OCI-LY3 (cell line): ENCODE measurements around the gene RGMA.

Source experiments
- H2AFZ ChIP-seq: fragments of 200-600, 300-600 bp; shearing (Covaris generic); 2 replicates; pipeline ENCODE4 v1.6.0; 2014; ENCODE audit warnings: antibody characterized with exemption, low read depth, low read length
- H3K27ac ChIP-seq: fragments of 200-600, 300-600 bp; sonication (generic); 2 replicates; pipeline ENCODE4 v1.5.1; 2014; ENCODE audit warnings: mild to moderate bottlenecking, low read length, moderate library complexity, mixed read lengths
- H3K27me3 ChIP-seq: fragments of 200-600, 300-600 bp; sonication (generic); 2 replicates; pipeline ENCODE4 v1.6.1; 2014; ENCODE audit warnings: low read depth, low read length, mixed read lengths
- H3K36me3 ChIP-seq: fragments of 200-600, 300-600 bp; sonication (generic); replicated peaks from 2 replicates; pipeline ENCODE3; 2014; ENCODE audit warnings: low read depth, low read length, mixed read lengths
- H3K4me1 ChIP-seq: fragments of 300-600, 200-600 bp; sonication (generic); 2 replicates; pipeline ENCODE4 v1.6.1; 2014; ENCODE audit warnings: low read length, mixed read lengths
- H3K4me2 ChIP-seq: fragments of 200-600, 300-600 bp; sonication (generic); 2 replicates; pipeline ENCODE4 v1.6.1; 2014; ENCODE audit warnings: low read length, mixed read lengths
- H3K4me3 ChIP-seq: fragments of 300-600, 200-600 bp; sonication (generic); 2 replicates; pipeline ENCODE4 v1.5.1; 2014; ENCODE audit warnings: antibody characterized with exemption, mild to moderate bottlenecking, low read length, moderate library complexity
- H3K79me2 ChIP-seq: fragments of 300-600, 200-600 bp; shearing (Covaris generic); 2 replicates; pipeline ENCODE4 v1.6.1; 2014; ENCODE audit warnings: mild to moderate bottlenecking, low read length, mixed read lengths
- H3K9ac ChIP-seq: fragments of 300-600, 200-600 bp; shearing (Covaris generic); 2 replicates; pipeline ENCODE4 v1.6.0; 2014; ENCODE audit warnings: mild to moderate bottlenecking, low read length, moderate library complexity
- H3K9me3 ChIP-seq: fragments of 200-600, 300-600 bp; shearing (Covaris generic); 2 replicates; pipeline ENCODE4 v1.6.1; 2014; ENCODE audit warnings: low read length, mixed read lengths; ENCODE audit not compliant: insufficient read depth
- H4K20me1 ChIP-seq: fragments of 200-600, 300-600 bp; sonication (generic); 2 replicates; pipeline ENCODE4 v1.6.1; 2016; ENCODE audit warnings: low read length, mixed read lengths; ENCODE audit not compliant: insufficient read depth
- CTCF ChIP-seq: fragments of 200-600, 300-600 bp; sonication (generic); IDR thresholded peaks from 2 replicates; pipeline ENCODE4 v1.5.1; 2014; ENCODE audit warnings: antibody characterized with exemption, low read length, low read depth
- EZH2phosphoT487 ChIP-seq: fragments of 200-600 bp; shearing (Covaris generic); IDR thresholded peaks from 2 replicates; pipeline ENCODE4 v1.6.1; 2018; ENCODE audit warnings: antibody characterized with exemption, mixed run types, low read depth

The RGMA gene

GRCh38 chr15:93121107-93121506 is 32.1 kb upstream of the RGMA start:
- Histone ChIP-seq H3K27ac (no peak overlapping the region), H3K4me3 (no peak overlapping the region), H2AFZ (no peak overlapping the region), H3K4me2 (no peak overlapping the region), H3K36me3 (no peaks in the 10 kb centered on the region), H3K9ac (no peak overlapping the region), H3K27me3 (peaks cover 6% of the 10 kb centered on the region), H3K9me3 (no peaks in the 10 kb centered on the region), H3K79me2 (no peaks in the 10 kb centered on the region), H3K4me1 (no peaks in the 10 kb centered on the region), H4K20me1 (no peaks in the 10 kb centered on the region)
- TF ChIP-seq CTCF (no peak), EZH2phosphoT487 (no peak)

- Histone ChIP-seq H3K4me2 (no peak overlapping the region), H3K9me3 (no peaks in the 10 kb centered on the region), H3K27me3 (peaks cover 5% of the 10 kb centered on the region), H2AFZ (no peak overlapping the region), H4K20me1 (no peaks in the 10 kb centered on the region), H3K4me3 (no peak overlapping the region), H3K36me3 (no peaks in the 10 kb centered on the region), H3K9ac (no peak overlapping the region), H3K27ac (no peak overlapping the region), H3K79me2 (no peaks in the 10 kb centered on the region), H3K4me1 (no peaks in the 10 kb centered on the region)
- TF ChIP-seq EZH2phosphoT487 (no peak), CTCF (no peak)
Measured at GRCh38 chr15:93118904-93119303, 29.9 kb upstream of the RGMA start.

GRCh38 chr15:93111451-93111850 is 22.4 kb upstream of the RGMA start:
- Histone ChIP-seq H4K20me1 (no peaks in the 10 kb centered on the region), H3K9ac (no peak overlapping the region), H3K79me2 (no peaks in the 10 kb centered on the region), H3K27me3 (peaks cover 5% of the 10 kb centered on the region), H3K9me3 (no peaks in the 10 kb centered on the region), H3K27ac (no peak overlapping the region), H3K4me2 (no peak overlapping the region), H3K4me1 (no peaks in the 10 kb centered on the region), H3K36me3 (no peaks in the 10 kb centered on the region), H3K4me3 (no peak overlapping the region), H2AFZ (no peak overlapping the region)
- TF ChIP-seq EZH2phosphoT487: no peak
- TF ChIP-seq CTCF: no peak

GRCh38 chr15:93110502-93111040 is 21.6 kb upstream of the RGMA start:
- H3K27ac ChIP-seq: no peak overlapping the region
- no peaks in the 10 kb centered on the region for H3K9me3 ChIP-seq
- no peak overlapping the region for H2AFZ ChIP-seq
- no peak overlapping the region for H3K4me3 ChIP-seq
- no peaks in the 10 kb centered on the region for H4K20me1 ChIP-seq
- no peak overlapping the region for H3K9ac ChIP-seq
- H3K36me3 ChIP-seq: no peaks in the 10 kb centered on the region
- H3K79me2 ChIP-seq: no peaks in the 10 kb centered on the region
- no peaks in the 10 kb centered on the region for H3K4me1 ChIP-seq
- H3K27me3 ChIP-seq: peaks cover 5% of the 10 kb centered on the region
- TF ChIP-seq EZH2phosphoT487: no peak
- no peak for TF ChIP-seq CTCF
- no peak overlapping the region for H3K4me2 ChIP-seq
